ENCODE data around the gene PDE10A.
"Not testable (repeated sequence)": the region's sequence is repeated elsewhere in the genome, so short reads cannot be mapped to it uniquely, and the experiment has no call there.

Gene PDE10A

GRCh38 chr6:165551828-165552227, 111.2 kb downstream of the PDE10A start:
- DNase-seq (ENCODE audit: low read depth) = no peak

GRCh38 chr6:165548450-165548849, 114.6 kb downstream of the PDE10A start:
- no peak for DNase-seq (ENCODE audit: low read depth)

GRCh38 chr6:165545806-165546205, 117.2 kb downstream of the PDE10A start:
- DNase-seq (ENCODE audit: low read depth) = no peak

- no peak for DNase-seq (ENCODE audit: low read depth)
Observed at GRCh38 chr6:165543781-165544180, 119.3 kb downstream of the PDE10A start.

GRCh38 chr6:165536911-165537310, 126.1 kb downstream of the PDE10A start:
- DNase-seq (ENCODE audit: low read depth) = no peak

- DNase-seq (ENCODE audit: low read depth) = no peak
Observed at GRCh38 chr6:165519316-165519715, 143.7 kb downstream of the PDE10A start.

GRCh38 chr6:165515963-165516624, 146.9 kb downstream of the PDE10A start:
- DNase-seq (ENCODE audit: low read depth) = no peak

- DNase-seq (ENCODE audit: low read depth) = no peak
Observed at GRCh38 chr6:165514621-165515020, 148.4 kb downstream of the PDE10A start.

GRCh38 chr6:165511807-165512206, 151.2 kb downstream of the PDE10A start:
- DNase-seq (ENCODE audit: low read depth) = no peak

- DNase-seq (ENCODE audit: low read depth) = no peak
Observed at GRCh38 chr6:165508321-165508869, 154.6 kb downstream of the PDE10A start.

GRCh38 chr6:165506657-165507056, 156.4 kb downstream of the PDE10A start:
- DNase-seq (ENCODE audit: low read depth) = no peak

GRCh38 chr6:165500214-165500907, 162.7 kb downstream of the PDE10A start:
- not testable (repeated sequence) for DNase-seq (ENCODE audit: low read depth)

- DNase-seq (ENCODE audit: low read depth) = no peak
Observed at GRCh38 chr6:165497472-165497871, 165.6 kb downstream of the PDE10A start.

GRCh38 chr6:165488624-165489295, 174.3 kb downstream of the PDE10A start:
- no peak for DNase-seq (ENCODE audit: low read depth)

- DNase-seq (ENCODE audit: low read depth) = no peak
Observed at GRCh38 chr6:165487950-165488349, 175.1 kb downstream of the PDE10A start.

GRCh38 chr6:165487347-165487746, 175.7 kb downstream of the PDE10A start:
- DNase-seq (ENCODE audit: low read depth) = no peak

- no peak for DNase-seq (ENCODE audit: low read depth)
Observed at GRCh38 chr6:165486183-165487137, 176.6 kb downstream of the PDE10A start.

- no peak for DNase-seq (ENCODE audit: low read depth)
Observed at GRCh38 chr6:165484178-165484889, 178.7 kb downstream of the PDE10A start.

GRCh38 chr6:165481921-165482320, 181.1 kb downstream of the PDE10A start:
- DNase-seq (ENCODE audit: low read depth) = no peak

- no peak for DNase-seq (ENCODE audit: low read depth)
Observed at GRCh38 chr6:165480916-165481315, 182.1 kb downstream of the PDE10A start.

GRCh38 chr6:165478581-165478980, 184.5 kb downstream of the PDE10A start:
- DNase-seq (ENCODE audit: low read depth) = no peak

Measured in GM04503 (cell line).